Measurements from ENCODE around the gene MRPS10. TPM values are rescaled to one million over a fixed set of nuclear protein-coding genes. Genes with fewer than 3 reads are reported as not detected.
"Not testable (repeated sequence)": the region's sequence is repeated elsewhere in the genome, so short reads cannot be mapped to it uniquely, and the experiment has no call there.

MRPS10 gene
- total and polyA plus RNA-seq, 4 donors: 17.7 to 28.4 (median 22.2) TPM

DNA sequence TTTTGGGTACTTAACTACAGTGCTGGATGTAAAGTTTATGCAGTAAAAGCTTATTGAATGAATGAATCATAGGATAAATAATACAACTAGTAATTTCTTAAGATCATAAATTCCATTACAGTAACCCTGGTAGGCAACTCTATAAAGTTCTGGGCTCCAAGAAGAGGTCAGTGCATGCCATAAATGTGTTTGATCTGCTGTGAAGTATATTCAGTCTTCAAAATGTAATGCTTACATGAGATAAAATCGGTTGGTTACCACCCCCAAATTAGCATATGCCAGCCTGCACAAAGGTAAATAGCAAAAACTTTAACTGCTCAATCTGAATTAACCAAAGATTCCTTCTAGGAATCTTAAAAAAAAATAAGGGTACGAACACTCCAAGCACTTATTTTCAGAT lies 10.1 kb downstream of the MRPS10 start:
- H3K4me3 ChIP-seq (ENCODE audit: low read length in 2 of 2); H3K4me1 ChIP-seq (ENCODE audit: control insufficient read depth in 1 of 2, insufficient read depth in 2 of 2, low read length in 2 of 2); H3K27ac ChIP-seq (ENCODE audit: low read depth in 1 of 2, low read length in 2 of 2); DNase-seq; H3K27me3 ChIP-seq (ENCODE audit: control insufficient read depth in 1 of 2, insufficient read depth in 2 of 2, low read length in 1 of 2); intact Hi-C loops (cut with DNase I); ATAC-seq (ENCODE audit: low FRiP score); H3K9me3 ChIP-seq (ENCODE audit: control insufficient read depth, low read length): not testable (repeated sequence)
- peaks cover 2 to 14% of the 10 kb centered on the region in 2 donors for H3K36me3 ChIP-seq (ENCODE audit: control insufficient read depth in 1 of 2, insufficient read depth in 2 of 2, low read length in 1 of 2)
- WGBS, 2 donors: 74 to 81% methylated on average over 2 of the region's 2 CpGs

DNA sequence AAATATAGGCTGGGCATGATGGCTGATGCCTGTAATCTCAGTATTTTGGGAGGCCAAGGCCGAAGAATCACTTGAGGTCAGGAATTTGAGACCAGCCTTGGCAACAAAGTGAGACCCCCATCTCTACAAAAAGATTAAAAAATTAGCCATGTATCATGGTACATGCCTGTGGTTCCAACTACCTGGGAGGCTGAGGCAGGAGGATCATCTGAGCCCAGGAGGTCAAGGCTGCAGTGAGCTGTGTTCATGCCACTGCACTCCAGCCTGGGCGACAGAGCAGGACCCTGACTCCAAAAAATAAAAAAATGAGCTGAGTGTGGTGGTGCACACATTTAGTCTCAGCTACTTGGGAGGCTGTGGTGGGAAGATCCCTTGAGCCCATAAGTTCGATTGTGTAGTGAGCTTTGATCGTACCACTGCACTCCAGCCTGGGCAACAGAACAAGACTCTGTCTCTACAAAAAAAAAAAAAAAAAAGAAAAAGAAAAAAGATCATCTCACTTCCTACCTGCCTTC lies 12.8 kb downstream of the MRPS10 start:
- Histone ChIP-seq H3K27me3 (ENCODE audit: control insufficient read depth in 1 of 2, insufficient read depth in 2 of 2, low read length in 1 of 2) (no peaks in the 10 kb centered on the region), H3K4me3 (ENCODE audit: low read length in 2 of 2) (no peak overlapping the region), H3K9me3 (ENCODE audit: control insufficient read depth, low read length) (no peaks in the 10 kb centered on the region), H3K27ac (ENCODE audit: low read depth in 1 of 2, low read length in 2 of 2) (no peak overlapping the region), H3K4me1 (ENCODE audit: control insufficient read depth in 1 of 2, insufficient read depth in 2 of 2, low read length in 2 of 2) (peaks cover 0 to 2% of the 10 kb centered on the region in 2 donors), H3K36me3 (ENCODE audit: control insufficient read depth in 1 of 2, insufficient read depth in 2 of 2, low read length in 1 of 2) (peaks cover 2 to 8% of the 10 kb centered on the region in 2 donors)
- 79% methylated on average over 4 of the region's 4 CpGs for WGBS, 2 donors
- DNase-seq: no peak
- no peak for ATAC-seq (ENCODE audit: low FRiP score)
- intact Hi-C loops (cut with DNase I): no loop called here

GRCh38 chr6:42203183-42203582 lies 14.5 kb downstream of the MRPS10 start:
- H3K4me3 ChIP-seq (ENCODE audit: low read length in 2 of 2): no peak overlapping the region

DNA sequence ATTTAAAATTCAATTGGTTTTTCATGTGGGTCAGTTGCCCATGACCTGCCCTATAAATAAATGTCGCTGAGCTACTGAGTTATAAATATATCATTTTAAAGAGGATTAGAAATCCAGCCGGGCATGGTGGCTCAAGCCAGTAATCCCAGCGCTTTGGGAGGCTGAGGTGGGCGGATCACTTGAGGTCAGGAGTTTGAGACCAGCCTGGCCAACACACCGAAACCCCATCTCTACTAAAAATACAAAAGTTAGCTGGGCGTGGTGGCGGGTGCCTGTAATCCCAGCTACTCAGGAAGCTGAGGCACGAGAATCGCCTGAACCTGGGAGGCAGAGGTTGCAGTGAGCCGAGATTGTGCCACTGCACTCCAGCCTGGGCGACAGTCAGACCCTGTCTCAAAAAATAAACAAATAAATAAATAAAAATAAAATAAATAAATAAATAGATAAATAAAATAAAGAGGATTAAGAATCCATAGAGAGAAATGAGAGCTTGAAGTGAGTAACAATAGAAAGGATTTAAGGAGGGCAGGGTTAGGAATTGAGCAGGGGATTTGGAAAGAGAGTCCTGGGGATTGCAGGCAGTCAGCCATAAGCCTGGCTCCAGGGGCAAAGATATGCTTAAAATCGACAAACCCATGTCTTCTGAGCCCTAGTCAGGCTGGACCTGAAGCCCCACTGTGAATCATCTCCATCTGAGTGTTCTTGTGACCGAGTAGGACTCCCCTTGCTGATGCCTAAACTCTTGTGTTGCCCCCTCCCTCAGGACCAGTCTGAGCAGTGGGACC lies 15.3 kb downstream of the MRPS10 start:
- H3K36me3 ChIP-seq (ENCODE audit: control insufficient read depth in 1 of 2, insufficient read depth in 2 of 2, low read length in 1 of 2); intact Hi-C loops (cut with DNase I); H3K27ac ChIP-seq (ENCODE audit: low read depth in 1 of 2, low read length in 2 of 2); H3K4me1 ChIP-seq (ENCODE audit: control insufficient read depth in 1 of 2, insufficient read depth in 2 of 2, low read length in 2 of 2); ATAC-seq (ENCODE audit: low FRiP score); DNase-seq; H3K4me3 ChIP-seq (ENCODE audit: low read length in 2 of 2); H3K27me3 ChIP-seq (ENCODE audit: control insufficient read depth in 1 of 2, insufficient read depth in 2 of 2, low read length in 1 of 2); H3K9me3 ChIP-seq (ENCODE audit: control insufficient read depth, low read length): not testable (repeated sequence)
- WGBS, 2 donors: 86% methylated on average over 13 of the region's 13 CpGs

More at GRCh38 chr6:42203183-42203582, 14.5 kb downstream of the MRPS10 start:
- intact Hi-C loops (cut with DNase I): no loop called here
- H3K9me3 ChIP-seq (ENCODE audit: control insufficient read depth, low read length): no peaks in the 10 kb centered on the region
- DNase-seq (no peak), ATAC-seq (ENCODE audit: low FRiP score) (no peak)
- H3K4me1 ChIP-seq (ENCODE audit: control insufficient read depth in 1 of 2, insufficient read depth in 2 of 2, low read length in 2 of 2): peaks cover 0 to 2% of the 10 kb centered on the region in 2 donors
- H3K36me3 ChIP-seq (ENCODE audit: control insufficient read depth in 1 of 2, insufficient read depth in 2 of 2, low read length in 1 of 2): peaks cover 0 to 7% of the 10 kb centered on the region in 2 donors
- no peaks in the 10 kb centered on the region for H3K27me3 ChIP-seq (ENCODE audit: control insufficient read depth in 1 of 2, insufficient read depth in 2 of 2, low read length in 1 of 2)
- 73 to 81% methylated on average over 3 of the region's 3 CpGs for WGBS, 2 donors
- no peak overlapping the region for H3K27ac ChIP-seq (ENCODE audit: low read depth in 1 of 2, low read length in 2 of 2)

GRCh38 chr6:42201382-42201781 lies 16.3 kb downstream of the MRPS10 start:
- Histone ChIP-seq H3K9me3 (ENCODE audit: control insufficient read depth, low read length) (no peaks in the 10 kb centered on the region), H3K27ac (ENCODE audit: low read depth in 1 of 2, low read length in 2 of 2) (no peak overlapping the region), H3K4me1 (ENCODE audit: control insufficient read depth in 1 of 2, insufficient read depth in 2 of 2, low read length in 2 of 2) (peaks cover 0 to 2% of the 10 kb centered on the region in 2 donors), H3K36me3 (ENCODE audit: control insufficient read depth in 1 of 2, insufficient read depth in 2 of 2, low read length in 1 of 2) (peaks cover 0 to 4% of the 10 kb centered on the region in 2 donors), H3K27me3 (ENCODE audit: control insufficient read depth in 1 of 2, insufficient read depth in 2 of 2, low read length in 1 of 2) (no peaks in the 10 kb centered on the region), H3K4me3 (ENCODE audit: low read length in 2 of 2) (no peak overlapping the region)
- ATAC-seq (ENCODE audit: low FRiP score): no peak
- DNase-seq: no peak
- intact Hi-C loops (cut with DNase I): no loop called here
- WGBS, 2 donors: 46 to 47% methylated on average over 3 of the region's 3 CpGs

GRCh38 chr6:42200035-42200434 lies 17.6 kb downstream of the MRPS10 start:
- H3K4me1 ChIP-seq (ENCODE audit: control insufficient read depth in 1 of 2, insufficient read depth in 2 of 2, low read length in 2 of 2): peaks cover 0 to 2% of the 10 kb centered on the region in 2 donors
- intact Hi-C loops (cut with DNase I): no loop called here
- H3K9me3 ChIP-seq (ENCODE audit: control insufficient read depth, low read length): no peaks in the 10 kb centered on the region
- no peak overlapping the region for H3K27ac ChIP-seq (ENCODE audit: low read depth in 1 of 2, low read length in 2 of 2)
- no peak for DNase-seq
- peaks cover 0 to 4% of the 10 kb centered on the region in 2 donors for H3K36me3 ChIP-seq (ENCODE audit: control insufficient read depth in 1 of 2, insufficient read depth in 2 of 2, low read length in 1 of 2)
- no peaks in the 10 kb centered on the region for H3K27me3 ChIP-seq (ENCODE audit: control insufficient read depth in 1 of 2, insufficient read depth in 2 of 2, low read length in 1 of 2)
- H3K4me3 ChIP-seq (ENCODE audit: low read length in 2 of 2): no peak overlapping the region
- 20 to 24% methylated on average over 1 of the region's 1 CpG for WGBS, 2 donors
- no peak for ATAC-seq (ENCODE audit: low FRiP score)

DNA sequence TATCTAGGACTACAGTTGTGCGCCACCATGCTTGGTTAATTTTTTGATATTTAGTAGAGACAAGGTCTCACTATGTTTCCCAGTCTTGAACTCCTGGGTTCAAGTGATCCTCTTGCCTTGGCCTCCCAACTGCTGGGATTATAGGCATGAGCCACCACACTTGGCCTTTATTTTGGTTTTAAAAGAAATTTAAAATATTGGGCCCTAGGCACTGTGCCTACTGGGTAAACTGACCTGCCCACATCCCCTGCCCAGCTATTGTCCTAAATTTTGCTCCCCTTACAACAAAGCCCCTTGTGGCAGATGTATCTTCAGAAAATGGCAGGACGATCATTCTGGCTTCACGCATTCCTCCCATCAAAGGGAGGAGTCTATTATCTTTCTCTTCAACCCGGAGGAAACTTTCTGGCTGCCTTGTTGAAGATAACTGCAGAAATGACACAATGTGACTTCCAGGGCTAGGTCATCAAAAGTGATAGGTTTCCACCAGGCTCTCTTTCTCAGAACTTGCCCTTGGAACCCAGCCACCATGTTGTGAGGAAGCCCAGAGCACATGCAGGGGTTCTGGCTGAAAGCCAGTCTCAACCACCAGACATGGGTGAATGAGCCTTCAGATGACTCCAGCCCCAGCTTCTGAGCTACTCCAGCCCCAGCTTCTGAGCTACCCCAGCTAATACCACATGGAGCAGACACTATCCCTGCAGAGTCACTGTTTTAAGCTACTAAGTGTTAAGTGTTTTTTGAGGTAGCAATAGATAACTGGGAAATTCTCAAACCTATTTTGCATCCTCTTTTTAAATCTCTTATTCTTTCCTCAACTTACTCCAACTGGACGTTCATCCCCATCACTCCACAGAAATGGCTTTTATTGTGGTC lies 18.3 kb downstream of the MRPS10 start:
- ATAC-seq (ENCODE audit: low FRiP score): no peak
- no peaks in the 10 kb centered on the region for H3K27me3 ChIP-seq (ENCODE audit: control insufficient read depth in 1 of 2, insufficient read depth in 2 of 2, low read length in 1 of 2)
- peaks cover 0 to 2% of the 10 kb centered on the region in 2 donors for H3K4me1 ChIP-seq (ENCODE audit: control insufficient read depth in 1 of 2, insufficient read depth in 2 of 2, low read length in 2 of 2)
- WGBS, 2 donors: 91% methylated on average over 5 of the region's 5 CpGs
- no peaks in the 10 kb centered on the region for H3K9me3 ChIP-seq (ENCODE audit: control insufficient read depth, low read length)
- no peak overlapping the region for H3K27ac ChIP-seq (ENCODE audit: low read depth in 1 of 2, low read length in 2 of 2)
- intact Hi-C loops (cut with DNase I): no loop called here
- DNase-seq: no peak
- peaks cover 0 to 2% of the 10 kb centered on the region in 2 donors for H3K36me3 ChIP-seq (ENCODE audit: control insufficient read depth in 1 of 2, insufficient read depth in 2 of 2, low read length in 1 of 2)
- H3K4me3 ChIP-seq (ENCODE audit: low read length in 2 of 2): no peak overlapping the region

DNA sequence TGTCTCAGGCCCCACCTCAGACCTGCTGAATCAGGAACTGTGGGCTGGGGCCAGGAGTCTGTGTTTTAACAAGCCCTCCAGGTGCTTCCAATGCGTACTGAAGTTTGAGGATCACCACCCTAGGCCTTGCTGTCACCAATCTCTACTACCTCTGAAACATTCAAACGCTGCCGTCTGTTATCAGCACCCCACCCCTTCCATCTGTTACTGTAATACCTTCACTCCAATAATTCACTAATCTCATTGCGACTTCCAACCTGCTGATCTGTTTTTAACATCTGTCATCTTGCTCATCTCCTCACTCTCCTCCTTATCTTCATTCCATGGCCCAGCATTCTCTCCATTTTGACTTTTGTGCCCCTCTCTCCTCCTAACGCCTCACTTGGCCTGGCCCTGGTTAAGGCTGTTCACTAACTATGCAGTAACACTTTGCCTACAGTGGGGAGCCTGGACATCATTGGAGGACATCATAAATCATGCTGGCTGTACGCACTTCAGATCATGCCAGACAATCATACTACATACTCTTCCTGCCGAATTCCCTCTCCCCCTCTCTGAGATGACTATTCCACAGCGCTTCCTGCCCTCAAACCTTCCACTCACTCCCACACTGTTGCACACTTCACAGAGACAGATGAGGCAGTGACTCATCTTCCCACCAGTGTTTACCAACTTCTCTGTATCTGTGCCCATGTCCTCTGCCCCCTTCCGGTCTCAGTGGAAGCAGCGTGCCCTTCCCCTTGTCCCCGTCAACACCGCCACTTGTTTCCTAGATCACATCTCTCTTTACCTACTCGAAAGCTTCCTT lies 19.9 kb downstream of the MRPS10 start:
- H3K9me3 ChIP-seq (ENCODE audit: control insufficient read depth, low read length): no peaks in the 10 kb centered on the region
- peaks cover 0 to 2% of the 10 kb centered on the region in 2 donors for H3K4me1 ChIP-seq (ENCODE audit: control insufficient read depth in 1 of 2, insufficient read depth in 2 of 2, low read length in 2 of 2)
- WGBS, 2 donors: 80 to 84% methylated on average over 13 of the region's 13 CpGs
- no peaks in the 10 kb centered on the region for H3K27me3 ChIP-seq (ENCODE audit: control insufficient read depth in 1 of 2, insufficient read depth in 2 of 2, low read length in 1 of 2)
- DNase-seq: no peak
- intact Hi-C loops (cut with DNase I): no loop called here
- H3K36me3 ChIP-seq (ENCODE audit: control insufficient read depth in 1 of 2, insufficient read depth in 2 of 2, low read length in 1 of 2): peaks cover 0 to 2% of the 10 kb centered on the region in 2 donors
- no peak overlapping the region for H3K4me3 ChIP-seq (ENCODE audit: low read length in 2 of 2)
- H3K27ac ChIP-seq (ENCODE audit: low read depth in 1 of 2, low read length in 2 of 2): no peak overlapping the region
- no peak for ATAC-seq (ENCODE audit: low FRiP score)

Data from aorta (tissue), 5 donors.